HCT116 (cell line): ENCODE measurements around the gene LAMB4. TPM values are rescaled to one million over a fixed set of nuclear protein-coding genes. Genes with fewer than 3 reads are reported as not detected.

Experiments
- ATAC-seq: fragments of 200-7000 bp; cut with Tn5 transposase; 2 replicates; pipeline ENCODE4 v1.9.1; 2020; ENCODE audit warnings: mild to moderate bottlenecking, moderate library complexity
- BruUV-seq: library from RNA; stranded (reverse); fragments of 400-500 nt; replicated peaks from 2 replicates; lab custom pipeline; 2021; lab: Mats Ljungman, UMichigan
- CTCF ChIA-PET: fragments of 300-600 bp; sonication (Branson Sonifier 250); formaldehyde crosslinking; loops from one replicate; lab custom pipeline; 2021; ENCODE audit warnings: antibody characterized with exemption; lab: Charles Lee
- POLR2A ChIA-PET: fragments of 300-600, 350-600 bp; sonication (Branson Sonifier 250); formaldehyde crosslinking; loops from one replicate; lab custom pipeline; 2021; ENCODE audit warnings: antibody characterized with exemption; lab: Charles Lee
- RAD21 ChIA-PET, 2 experiments: fragments of 300-600 bp; sonication (Branson Sonifier 250); formaldehyde crosslinking; loops; one replicate each; lab custom pipeline; 2023; ENCODE audit warnings: low total read pairs in 2 of 2; ENCODE audit not compliant: uncharacterized antibody in 2 of 2, unreplicated experiment in 2 of 2, low non-redundant PET in 1 of 2; lab: Charles Lee
- DNase-seq: peaks from one replicate; pipeline ENCODE4 v3.0.0-alpha.2; 2010; ENCODE audit warnings: low read depth, low spot score
- H2AFZ ChIP-seq: fragments of 200-600 bp; shearing (Covaris generic), sonication (generic); 2 replicates; pipeline ENCODE4 v1.6.1; 2017; ENCODE audit warnings: low read depth, mixed run types, mixed read lengths, antibody characterized with exemption, low read length; ENCODE audit not compliant: poor library complexity, severe bottlenecking
- H3K27ac ChIP-seq: 2 replicates; pipeline ENCODE4 v1.5.1; 2012; ENCODE audit warnings: low read depth, low read length
- H3K27me3 ChIP-seq: fragments of 200-600 bp; sonication (generic); 2 replicates; pipeline ENCODE4 v1.6.1; 2016; ENCODE audit warnings: mixed run types, low read length, mixed read lengths; ENCODE audit not compliant: insufficient read depth
- H3K36me3 ChIP-seq, 2 experiments: fragments of 200-500 bp in 1 of 2; fragments of 200-600 bp in 1 of 2; sonication (Bioruptor generic) in 1 of 2; sonication (generic) in 1 of 2; 2 replicates each; pipeline versions ENCODE4 v1.5.1 to v1.6.1; 2014 to 2016; ENCODE audit warnings: low read length in 2 of 2, inconsistent platforms in 1 of 2, mixed read lengths in 1 of 2, mixed run types in 1 of 2; ENCODE audit not compliant: insufficient read depth in 2 of 2, control insufficient read depth in 1 of 2
- H3K4me1 ChIP-seq, 2 experiments: fragments of 200-600 bp in 1 of 2; sonication (generic) in 1 of 2; 2 replicates each; pipeline versions ENCODE4 v1.5.1 to v1.6.1; 2012 to 2017; ENCODE audit warnings: low read length in 2 of 2, inconsistent platforms in 1 of 2, mild to moderate bottlenecking in 1 of 2, mixed read lengths in 1 of 2, mixed run types in 1 of 2, moderate library complexity in 1 of 2; ENCODE audit not compliant: insufficient read depth in 2 of 2, control insufficient read depth in 1 of 2
- H3K4me2 ChIP-seq: fragments of 200-600 bp; sonication (generic); 2 replicates; pipeline ENCODE4 v1.6.1; 2017; ENCODE audit warnings: mixed run types, low read length, mixed read lengths
- H3K4me3 ChIP-seq, 2 experiments: fragments of 200-600 bp in 1 of 2; sonication (generic) in 1 of 2; replicated peaks in 1 of 2; 2 replicates each; pipeline ENCODE4 v1.5.1; 2011 to 2016; ENCODE audit warnings: low read length in 2 of 2, control low read depth in 1 of 2, low read depth in 1 of 2, mild to moderate bottlenecking in 1 of 2, mixed read lengths in 1 of 2, mixed run types in 1 of 2
- H3K79me2 ChIP-seq: fragments of 200-600 bp; sonication (generic); 2 replicates; pipeline ENCODE4 v1.6.1; 2017; ENCODE audit warnings: mild to moderate bottlenecking, mixed run types, low read length, moderate library complexity, mixed read lengths; ENCODE audit not compliant: insufficient read depth
- H3K9ac ChIP-seq: fragments of 200-600 bp; sonication (generic); 2 replicates; pipeline ENCODE4 v1.6.1; 2016; ENCODE audit warnings: low read length, mixed read lengths
- H3K9me2 ChIP-seq: fragments of 200-600 bp; sonication (generic), shearing (Covaris generic); 2 replicates; pipeline ENCODE4 v1.6.1; 2017; ENCODE audit warnings: mixed run types, mild to moderate bottlenecking, moderate library complexity; ENCODE audit not compliant: insufficient read depth
- H3K9me3 ChIP-seq, 2 experiments: fragments of 200-500 bp in 1 of 2; fragments of 200-600 bp in 1 of 2; sonication (Bioruptor generic) in 1 of 2; sonication (generic) in 1 of 2; 2 replicates each; pipeline ENCODE4 v1.6.1; 2014 to 2017; ENCODE audit warnings: low read length in 2 of 2, mixed read lengths in 2 of 2, inconsistent platforms in 1 of 2, low read depth in 1 of 2, mild to moderate bottlenecking in 1 of 2, mixed run types in 1 of 2, moderate library complexity in 1 of 2; ENCODE audit not compliant: control insufficient read depth in 1 of 2, insufficient read depth in 1 of 2
- H4K20me1 ChIP-seq: fragments of 200-600 bp; sonication (generic), shearing (Covaris generic); 2 replicates; pipeline ENCODE4 v1.6.1; 2017; ENCODE audit warnings: mixed run types, mild to moderate bottlenecking, moderate library complexity; ENCODE audit not compliant: insufficient read depth
- ATF3 ChIP-seq: IDR thresholded peaks from 2 replicates; pipeline ENCODE4 v1.6.1; 2012
- CBX3 ChIP-seq: IDR thresholded peaks from 2 replicates; pipeline ENCODE4 v1.6.1; 2012; ENCODE audit warnings: low read depth
- CEBPB ChIP-seq: IDR thresholded peaks from 2 replicates; pipeline ENCODE4 v1.6.1; 2012; ENCODE audit warnings: low read depth
- CTCF ChIP-seq, 3 experiments: fragments of 200-600 bp in 1 of 3; sonication (generic) in 1 of 3; IDR thresholded peaks in 2 of 3; conservative IDR thresholded peaks in 1 of 3; 2 replicates each; pipeline ENCODE4 v1.5.1; 2012 to 2017; ENCODE audit warnings: low read depth in 2 of 3, low read length in 2 of 3, antibody characterized with exemption in 1 of 3, borderline replicate concordance in 1 of 3, control low read depth in 1 of 3, mild to moderate bottlenecking in 1 of 3, mixed read lengths in 1 of 3, mixed run types in 1 of 3, moderate library complexity in 1 of 3; ENCODE audit not compliant: insufficient read depth in 1 of 3
- EGR1 ChIP-seq: IDR thresholded peaks from 2 replicates; pipeline ENCODE4 v1.6.1; 2012; ENCODE audit warnings: low read depth
- EZH2 ChIP-seq: fragments of 200-600 bp; sonication (generic); IDR thresholded peaks from 2 replicates; pipeline ENCODE4 v1.6.1; 2017; ENCODE audit warnings: antibody characterized with exemption, mixed run types
- EZH2phosphoT487 ChIP-seq: fragments of 200-600 bp; IDR thresholded peaks from 2 replicates; pipeline ENCODE4 v1.6.1; 2018; ENCODE audit warnings: antibody characterized with exemption, borderline replicate concordance
- JUND ChIP-seq: IDR thresholded peaks from 2 replicates; pipeline ENCODE4 v1.6.1; 2012
- POLR2AphosphoS5 ChIP-seq: IDR thresholded peaks from 2 replicates; pipeline ENCODE4 v1.6.1; 2011; ENCODE audit warnings: mild to moderate bottlenecking, low read depth, low read length, moderate library complexity
- RAD21 ChIP-seq: IDR thresholded peaks from 2 replicates; pipeline ENCODE4 v1.6.1; 2012; ENCODE audit warnings: low read depth, mild to moderate bottlenecking
- SIN3A ChIP-seq: IDR thresholded peaks from 2 replicates; pipeline ENCODE4 v1.6.1; 2012; ENCODE audit warnings: low read depth
- SP1 ChIP-seq: IDR thresholded peaks from 2 replicates; pipeline ENCODE4 v1.6.1; 2012; ENCODE audit warnings: low read depth
- SRF ChIP-seq: IDR thresholded peaks from 2 replicates; pipeline ENCODE4 v1.6.1; 2012; ENCODE audit warnings: low read depth
- TCF7L2 ChIP-seq: IDR thresholded peaks from 2 replicates; pipeline ENCODE4 v1.7.0; 2011; ENCODE audit warnings: borderline replicate concordance, inconsistent platforms; ENCODE audit not compliant: insufficient read depth, insufficient read length; ENCODE audit errors: extremely low read depth
- YY1 ChIP-seq: IDR thresholded peaks from 2 replicates; pipeline ENCODE4 v1.6.1; 2011; ENCODE audit warnings: low read length, low read depth, moderate library complexity, mild to moderate bottlenecking; ENCODE audit not compliant: insufficient replicate concordance; ENCODE audit errors: extremely low read depth
- ZFX ChIP-seq: fragments of 450-650 bp; IDR thresholded peaks from 2 replicates; pipeline ENCODE4 v1.6.1; 2017
- ZNF274 ChIP-seq: fragments of 200-500 bp; sonication (Bioruptor generic); IDR thresholded peaks from 2 replicates; pipeline ENCODE4 v1.6.1; 2014; ENCODE audit warnings: mild to moderate bottlenecking, low read depth, low read length, inconsistent platforms
- intact Hi-C: fragments of 100-400 bp; cut with micrococcal nuclease; formaldehyde crosslinking; loops from 2 replicates; pipeline ENCODE4 v1.10.0; 2022
- total RNA-seq: library from RNA; stranded (reverse); gene quantifications from one replicate; pipeline ENCODE4 v1.2.1, GENCODE V29; 2021; ENCODE audit not compliant: unreplicated experiment

LAMB4 gene
- total RNA-seq, 1 experiment from 2014 or later = not detected

- H3K9me3 ChIP-seq = no peaks in the 10 kb centered on the region
- RAD21 ChIA-PET = no interaction called here
- no peak overlapping the region for H3K4me3 ChIP-seq
- peaks cover 11 to 31% of the 10 kb centered on the region in 2 experiments for H3K4me1 ChIP-seq
- no peak for DNase-seq
- no peaks in the 10 kb centered on the region for H4K20me1 ChIP-seq
- TF ChIP-seq POLR2AphosphoS5 (no peak), ZFX (no peak), EZH2 (no peak), CEBPB (no peak), CBX3 (no peak), ZNF274 (no peak)
- TF ChIP-seq, all 23 proteins: peak for 0
- ATAC-seq = no peak
- H3K4me2 ChIP-seq = no peak overlapping the region
- no peaks in the 10 kb centered on the region for H3K79me2 ChIP-seq
- intact Hi-C loops = no loop called here
- H3K27me3 ChIP-seq = no peaks in the 10 kb centered on the region; the same call in 1 of the 2 replicates
- no peaks in the 10 kb centered on the region for H3K36me3 ChIP-seq
- H2AFZ ChIP-seq = no peak overlapping the region
- BruUV-seq = no TSS peak
- no peak overlapping the region for H3K27ac ChIP-seq
- CTCF ChIA-PET = no interaction called here
- H3K9ac ChIP-seq = no peak overlapping the region
- H3K9me2 ChIP-seq = no peaks in the 10 kb centered on the region
- POLR2A ChIA-PET = no interaction called here
Measured at GRCh38 chr7:108000875-108001763, 129.0 kb downstream of the LAMB4 start.

GRCh38 chr7:107999779-108000560 is 130.2 kb downstream of the LAMB4 start:
- no TSS peak for BruUV-seq
- H3K9me2 ChIP-seq = no peaks in the 10 kb centered on the region
- H3K9me3 ChIP-seq = no peaks in the 10 kb centered on the region
- no peak overlapping the region for H3K4me3 ChIP-seq
- no peak for DNase-seq
- H3K27ac ChIP-seq = no peak overlapping the region
- ChIA-PET RAD21 (no interaction called here), CTCF (no interaction called here), POLR2A (no interaction called here)
- no peaks in the 10 kb centered on the region for H4K20me1 ChIP-seq
- no peaks in the 10 kb centered on the region for H3K27me3 ChIP-seq
- H3K9ac ChIP-seq = no peak overlapping the region
- no peak for ATAC-seq
- peaks cover 22 to 42% of the 10 kb centered on the region in 2 experiments for H3K4me1 ChIP-seq
- TF ChIP-seq TCF7L2 (no peak), EZH2 (no peak), SIN3A (no peak), CBX3 (no peak), EZH2phosphoT487 (no peak), SP1 (no peak), JUND (no peak), ATF3 (no peak), CTCF (IDR thresholded peaks at IDR 0.05 in 2 of 3, conservative IDR thresholded peaks at IDR 0.05 in 1 of 3; ENCODE audit: borderline replicate concordance in 1 of 3, insufficient read depth in 1 of 3, low read depth in 2 of 3, low read length in 2 of 3) (no peak), SRF (no peak), RAD21 (no peak), CEBPB (no peak), ZFX (no peak), YY1 (no peak), EGR1 (no peak)
- intact Hi-C loops = no loop called here
- H3K79me2 ChIP-seq = no peaks in the 10 kb centered on the region
- H2AFZ ChIP-seq = no peak overlapping the region
- no peaks in the 10 kb centered on the region for H3K36me3 ChIP-seq
- H3K4me2 ChIP-seq = no peak overlapping the region
